K562 (cell line): ENCODE results near the gene GKN1. TPM values are rescaled to one million over a fixed set of nuclear protein-coding genes. Genes with fewer than 3 reads are reported as not detected.

Experiments used
- CBX2 ChIP-seq: fragments of 200-600 bp; sonication (generic); IDR thresholded peaks from one replicate; pipeline ENCODE4 v1.6.1; 2012; ENCODE audit warnings: mild to moderate bottlenecking, low read length, inconsistent platforms; ENCODE audit not compliant: insufficient read depth, poor library complexity, severe bottlenecking
- KLF16 ChIP-seq: IDR thresholded peaks from 2 replicates; pipeline ENCODE4 v1.6.1; 2016; ENCODE audit warnings: antibody characterized with exemption
- RAD21 ChIP-seq, 2 experiments: fragments of 250-450 bp in 1 of 2; fragments of 450-650 bp in 1 of 2; sonication (Bioruptor Pico) in 1 of 2; formaldehyde crosslinking in 1 of 2; IDR thresholded peaks in 1 of 2; conservative IDR thresholded peaks in 1 of 2; 2 replicates each; pipeline versions ENCODE4 v1.4.0 to v1.8.0; 2020 to 2022; ENCODE audit warnings: mild to moderate bottlenecking in 2 of 2, moderate library complexity in 1 of 2
- RB1 ChIP-seq: fragments of 450-650 bp; IDR thresholded peaks from 2 replicates; pipeline ENCODE4 v1.6.1; 2017; ENCODE audit warnings: low read depth, mild to moderate bottlenecking
- STAG1 ChIP-seq: sonication (generic); formaldehyde crosslinking; IDR thresholded peaks from 2 replicates; pipeline ENCODE4 v1.5.0; 2020; ENCODE audit warnings: missing genetic modification reagents, borderline replicate concordance
- TBL1XR1 ChIP-seq, 2 experiments: IDR thresholded peaks; 2 replicates each; pipeline ENCODE4 v1.6.1; 2012; ENCODE audit warnings: improper control_type of control experiment in 2 of 2, low read length in 2 of 2, mild to moderate bottlenecking in 1 of 2
- ZNF316 ChIP-seq: fragments of 450-650 bp; IDR thresholded peaks from 2 replicates; pipeline ENCODE4 v1.6.1; 2016
- ZNF764 ChIP-seq: fragments of 250-450 bp; sonication (Bioruptor Pico); IDR thresholded peaks from 2 replicates; pipeline ENCODE4 v1.4.0; 2020; ENCODE audit warnings: low read depth, mild to moderate bottlenecking, moderate library complexity
- polyA plus RNA-seq, 8 experiments: library from polyadenylated mRNA; depleted of rRNA in 4 of 8; stranded (reverse) in 5 of 8; unstranded in 3 of 8; fragments of >200 nt; fragmentation: Nextera tagmentation in 2 of 8; fragmentation: Illumina TruSeq in 1 of 8; extraction: Ambion mirVana in 2 of 8; extraction: Trizol in 1 of 8; gene quantifications; 2 replicates each; pipeline versions ENCODE4 v1.2.1 to v1.2.3, GENCODE V29; 2011 to 2014; ENCODE audit warnings: inconsistent platforms in 1 of 8, missing spikeins in 1 of 8
- total RNA-seq, 7 experiments: library from RNA; depleted of rRNA in 6 of 7; stranded (reverse); fragments of >200 nt in 6 of 7; fragmentation: Illumina TruSeq in 2 of 7; extraction: Trizol in 2 of 7; gene quantifications; 2 replicates each; pipeline versions ENCODE4 v1.2.1 to v1.2.3, GENCODE V29; 2011 to 2021; ENCODE audit warnings: low replicate concordance in 1 of 7
- TF ChIP-seq, protein P1 (sequence below), 3 experiments: IDR thresholded peaks in 2 of 3; conservative IDR thresholded peaks in 1 of 3; 2 replicates each; pipeline ENCODE4 v1.5.1; 2011 to 2012; ENCODE audit warnings: low read length in 3 of 3, mild to moderate bottlenecking in 3 of 3, control low read depth in 2 of 3, improper control_type of control experiment in 1 of 3, inconsistent platforms in 1 of 3, low read depth in 1 of 3, mixed read lengths in 1 of 3, moderate library complexity in 1 of 3; ENCODE audit not compliant: insufficient read depth in 2 of 3
- TF ChIP-seq, protein P2 (sequence below): fragments of 450-650 bp; formaldehyde crosslinking; conservative IDR thresholded peaks from 2 replicates; pipeline ENCODE4 v1.4.0; 2022; ENCODE audit warnings: mild to moderate bottlenecking, missing genetic modification characterization
- TF ChIP-seq, protein P3 (sequence below), 2 experiments: fragments of 450-650 bp; formaldehyde crosslinking in 1 of 2; IDR thresholded peaks; 2 replicates each; pipeline versions ENCODE4 v1.4.0 to v1.6.1; 2014 to 2020; ENCODE audit warnings: mild to moderate bottlenecking in 2 of 2, borderline replicate concordance in 1 of 2, low read depth in 1 of 2
- TF ChIP-seq, protein P4 (sequence below): fragments of 450-650 bp; formaldehyde crosslinking; IDR thresholded peaks from 2 replicates; pipeline ENCODE4 v1.4.0; 2020; ENCODE audit warnings: mild to moderate bottlenecking, moderate library complexity

Gene GKN1
- total and polyA plus RNA-seq, 9 of the 15 experiments (the other 6 are each of a cell fraction or from before 2014, with no cell fraction given), result not detected

DNA sequence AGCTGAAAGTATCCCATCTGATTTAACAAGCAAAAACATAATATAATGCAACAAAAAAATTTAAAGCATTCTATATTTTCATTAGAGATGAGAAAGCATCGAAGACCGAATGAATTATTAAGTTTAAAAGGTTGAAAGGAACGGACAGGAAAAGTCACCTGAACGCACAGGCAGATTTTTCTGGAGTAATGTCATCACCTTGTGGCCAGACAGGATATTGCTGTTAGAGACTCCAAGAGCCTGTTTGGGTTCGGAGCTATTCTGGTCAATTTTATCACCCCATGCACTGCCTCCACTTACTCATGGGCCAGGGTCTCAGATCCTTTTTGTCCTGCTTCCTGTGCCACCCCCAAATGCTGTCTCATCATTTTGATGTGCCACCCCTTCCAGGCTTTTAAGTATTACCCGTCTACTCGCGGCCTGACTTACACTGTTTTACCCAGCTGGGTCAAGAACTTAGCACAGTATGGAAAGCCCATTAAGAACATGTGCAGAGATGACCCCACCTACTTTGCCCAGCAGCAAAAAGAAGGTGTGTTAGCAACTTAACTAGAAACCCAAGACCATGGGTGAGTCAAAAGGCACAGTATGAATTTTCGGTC lies 49.0 kb upstream of the GKN1 start (continued):
- TF ChIP-seq, protein P1, sequence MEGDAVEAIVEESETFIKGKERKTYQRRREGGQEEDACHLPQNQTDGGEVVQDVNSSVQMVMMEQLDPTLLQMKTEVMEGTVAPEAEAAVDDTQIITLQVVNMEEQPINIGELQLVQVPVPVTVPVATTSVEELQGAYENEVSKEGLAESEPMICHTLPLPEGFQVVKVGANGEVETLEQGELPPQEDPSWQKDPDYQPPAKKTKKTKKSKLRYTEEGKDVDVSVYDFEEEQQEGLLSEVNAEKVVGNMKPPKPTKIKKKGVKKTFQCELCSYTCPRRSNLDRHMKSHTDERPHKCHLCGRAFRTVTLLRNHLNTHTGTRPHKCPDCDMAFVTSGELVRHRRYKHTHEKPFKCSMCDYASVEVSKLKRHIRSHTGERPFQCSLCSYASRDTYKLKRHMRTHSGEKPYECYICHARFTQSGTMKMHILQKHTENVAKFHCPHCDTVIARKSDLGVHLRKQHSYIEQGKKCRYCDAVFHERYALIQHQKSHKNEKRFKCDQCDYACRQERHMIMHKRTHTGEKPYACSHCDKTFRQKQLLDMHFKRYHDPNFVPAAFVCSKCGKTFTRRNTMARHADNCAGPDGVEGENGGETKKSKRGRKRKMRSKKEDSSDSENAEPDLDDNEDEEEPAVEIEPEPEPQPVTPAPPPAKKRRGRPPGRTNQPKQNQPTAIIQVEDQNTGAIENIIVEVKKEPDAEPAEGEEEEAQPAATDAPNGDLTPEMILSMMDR (IDR thresholded peaks at IDR 0.05 in 2 of 3, conservative IDR thresholded peaks at IDR 0.05 in 1 of 3; ENCODE audit: insufficient read depth in 2 of 3, low read depth in 1 of 3, low read length in 3 of 3), result peak; percentile 87 to 98 (median 94)
- TF ChIP-seq KLF16 (peak; percentile 69), TBL1XR1 (IDR thresholded peaks at IDR 0.05; ENCODE audit: low read length in 2 of 2) (peak in 1 of 2 experiments; percentile 39; a peak in 1 of 4 replicates), CBX2 (no peak), RAD21 (CRISPR knock-in tag; conservative IDR thresholded peaks at IDR 0.05 in 1 of 2, IDR thresholded peaks at IDR 0.05 in 1 of 2) (peak; percentile 99), RB1 (0 out of 2 replicates have a peak, but pooled peaks have one; percentile 36), ZNF764 (CRISPR knock-in tag) (no peak), ZNF316 (peak; percentile 52), STAG1 (CRISPR knock-in tag) (peak; percentile 65; the same call in 1 of the 2 replicates)
- TF ChIP-seq, protein P2, sequence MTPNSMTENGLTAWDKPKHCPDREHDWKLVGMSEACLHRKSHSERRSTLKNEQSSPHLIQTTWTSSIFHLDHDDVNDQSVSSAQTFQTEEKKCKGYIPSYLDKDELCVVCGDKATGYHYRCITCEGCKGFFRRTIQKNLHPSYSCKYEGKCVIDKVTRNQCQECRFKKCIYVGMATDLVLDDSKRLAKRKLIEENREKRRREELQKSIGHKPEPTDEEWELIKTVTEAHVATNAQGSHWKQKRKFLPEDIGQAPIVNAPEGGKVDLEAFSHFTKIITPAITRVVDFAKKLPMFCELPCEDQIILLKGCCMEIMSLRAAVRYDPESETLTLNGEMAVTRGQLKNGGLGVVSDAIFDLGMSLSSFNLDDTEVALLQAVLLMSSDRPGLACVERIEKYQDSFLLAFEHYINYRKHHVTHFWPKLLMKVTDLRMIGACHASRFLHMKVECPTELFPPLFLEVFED (CRISPR knock-in tag), result 0 out of 2 replicates have a peak, but pooled peaks have one; percentile 17
- TF ChIP-seq, protein P3, sequence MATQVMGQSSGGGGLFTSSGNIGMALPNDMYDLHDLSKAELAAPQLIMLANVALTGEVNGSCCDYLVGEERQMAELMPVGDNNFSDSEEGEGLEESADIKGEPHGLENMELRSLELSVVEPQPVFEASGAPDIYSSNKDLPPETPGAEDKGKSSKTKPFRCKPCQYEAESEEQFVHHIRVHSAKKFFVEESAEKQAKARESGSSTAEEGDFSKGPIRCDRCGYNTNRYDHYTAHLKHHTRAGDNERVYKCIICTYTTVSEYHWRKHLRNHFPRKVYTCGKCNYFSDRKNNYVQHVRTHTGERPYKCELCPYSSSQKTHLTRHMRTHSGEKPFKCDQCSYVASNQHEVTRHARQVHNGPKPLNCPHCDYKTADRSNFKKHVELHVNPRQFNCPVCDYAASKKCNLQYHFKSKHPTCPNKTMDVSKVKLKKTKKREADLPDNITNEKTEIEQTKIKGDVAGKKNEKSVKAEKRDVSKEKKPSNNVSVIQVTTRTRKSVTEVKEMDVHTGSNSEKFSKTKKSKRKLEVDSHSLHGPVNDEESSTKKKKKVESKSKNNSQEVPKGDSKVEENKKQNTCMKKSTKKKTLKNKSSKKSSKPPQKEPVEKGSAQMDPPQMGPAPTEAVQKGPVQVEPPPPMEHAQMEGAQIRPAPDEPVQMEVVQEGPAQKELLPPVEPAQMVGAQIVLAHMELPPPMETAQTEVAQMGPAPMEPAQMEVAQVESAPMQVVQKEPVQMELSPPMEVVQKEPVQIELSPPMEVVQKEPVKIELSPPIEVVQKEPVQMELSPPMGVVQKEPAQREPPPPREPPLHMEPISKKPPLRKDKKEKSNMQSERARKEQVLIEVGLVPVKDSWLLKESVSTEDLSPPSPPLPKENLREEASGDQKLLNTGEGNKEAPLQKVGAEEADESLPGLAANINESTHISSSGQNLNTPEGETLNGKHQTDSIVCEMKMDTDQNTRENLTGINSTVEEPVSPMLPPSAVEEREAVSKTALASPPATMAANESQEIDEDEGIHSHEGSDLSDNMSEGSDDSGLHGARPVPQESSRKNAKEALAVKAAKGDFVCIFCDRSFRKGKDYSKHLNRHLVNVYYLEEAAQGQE (IDR thresholded peaks at IDR 0.05; ENCODE audit: borderline replicate concordance), result peak; percentile 89
- TF ChIP-seq, protein P3 (CRISPR knock-in tag; IDR thresholded peaks at IDR 0.05; ENCODE audit: low read depth), result no peak
- TF ChIP-seq, protein P4, sequence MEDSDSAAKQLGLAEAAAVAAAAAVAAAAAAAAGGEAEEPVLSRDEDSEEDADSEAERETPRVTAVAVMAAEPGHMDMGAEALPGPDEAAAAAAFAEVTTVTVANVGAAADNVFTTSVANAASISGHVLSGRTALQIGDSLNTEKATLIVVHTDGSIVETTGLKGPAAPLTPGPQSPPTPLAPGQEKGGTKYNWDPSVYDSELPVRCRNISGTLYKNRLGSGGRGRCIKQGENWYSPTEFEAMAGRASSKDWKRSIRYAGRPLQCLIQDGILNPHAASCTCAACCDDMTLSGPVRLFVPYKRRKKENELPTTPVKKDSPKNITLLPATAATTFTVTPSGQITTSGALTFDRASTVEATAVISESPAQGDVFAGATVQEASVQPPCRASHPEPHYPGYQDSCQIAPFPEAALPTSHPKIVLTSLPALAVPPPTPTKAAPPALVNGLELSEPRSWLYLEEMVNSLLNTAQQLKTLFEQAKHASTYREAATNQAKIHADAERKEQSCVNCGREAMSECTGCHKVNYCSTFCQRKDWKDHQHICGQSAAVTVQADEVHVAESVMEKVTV, result peak; percentile 98
- TF ChIP-seq, all 486 proteins: peak for 17
